Neural cell (in vitro differentiated cells): ENCODE measurements around the gene TP53TG5.
A peak's percentile ranks its signal among the peaks of the same experiment; 100 is the strongest.

Source experiments
- EP300 ChIP-seq: fragments of 450-650 bp; conservative IDR thresholded peaks from 2 replicates; pipeline ENCODE4 v1.6.1; 2014; ENCODE audit warnings: antibody characterized with exemption, mild to moderate bottlenecking, moderate library complexity; ENCODE audit not compliant: poor library complexity, severe bottlenecking
- EZH2 ChIP-seq: fragments of 200-600, 300-800 bp; shearing (Covaris generic), sonication (generic); IDR thresholded peaks from 2 replicates; pipeline ENCODE4 v1.6.1; 2014; ENCODE audit warnings: antibody characterized with exemption, low read length, borderline replicate concordance, mild to moderate bottlenecking; ENCODE audit not compliant: insufficient read depth, poor library complexity, severe bottlenecking
- POLR2AphosphoS5 ChIP-seq: IDR thresholded peaks from 2 replicates; pipeline ENCODE4 v1.6.1; 2012
- RAD21 ChIP-seq: fragments of 450-650 bp; conservative IDR thresholded peaks from 2 replicates; pipeline ENCODE4 v1.6.1; 2014; ENCODE audit warnings: antibody characterized with exemption, mild to moderate bottlenecking, moderate library complexity
- REST ChIP-seq: IDR thresholded peaks from 2 replicates; pipeline ENCODE4 v1.6.1; 2012; ENCODE audit warnings: borderline replicate concordance
- SMC3 ChIP-seq: fragments of 450-650 bp; conservative IDR thresholded peaks from 2 replicates; pipeline ENCODE4 v1.6.1; 2014; ENCODE audit warnings: antibody characterized with exemption, mild to moderate bottlenecking, moderate library complexity; ENCODE audit not compliant: poor library complexity
- TAF1 ChIP-seq: IDR thresholded peaks from 2 replicates; pipeline ENCODE4 v1.6.1; 2012; ENCODE audit warnings: low read depth
- TF ChIP-seq, protein P1 (sequence below): fragments of 450-650 bp; IDR thresholded peaks from 2 replicates; pipeline ENCODE4 v1.5.1; 2014; ENCODE audit warnings: antibody characterized with exemption, mild to moderate bottlenecking, moderate library complexity; ENCODE audit not compliant: poor library complexity, severe bottlenecking

GRCh38 chr20:45363611-45364492 lies 14.3 kb downstream of the TP53TG5 start:
- TF ChIP-seq RAD21 = no peak
- TF ChIP-seq, protein P1, sequence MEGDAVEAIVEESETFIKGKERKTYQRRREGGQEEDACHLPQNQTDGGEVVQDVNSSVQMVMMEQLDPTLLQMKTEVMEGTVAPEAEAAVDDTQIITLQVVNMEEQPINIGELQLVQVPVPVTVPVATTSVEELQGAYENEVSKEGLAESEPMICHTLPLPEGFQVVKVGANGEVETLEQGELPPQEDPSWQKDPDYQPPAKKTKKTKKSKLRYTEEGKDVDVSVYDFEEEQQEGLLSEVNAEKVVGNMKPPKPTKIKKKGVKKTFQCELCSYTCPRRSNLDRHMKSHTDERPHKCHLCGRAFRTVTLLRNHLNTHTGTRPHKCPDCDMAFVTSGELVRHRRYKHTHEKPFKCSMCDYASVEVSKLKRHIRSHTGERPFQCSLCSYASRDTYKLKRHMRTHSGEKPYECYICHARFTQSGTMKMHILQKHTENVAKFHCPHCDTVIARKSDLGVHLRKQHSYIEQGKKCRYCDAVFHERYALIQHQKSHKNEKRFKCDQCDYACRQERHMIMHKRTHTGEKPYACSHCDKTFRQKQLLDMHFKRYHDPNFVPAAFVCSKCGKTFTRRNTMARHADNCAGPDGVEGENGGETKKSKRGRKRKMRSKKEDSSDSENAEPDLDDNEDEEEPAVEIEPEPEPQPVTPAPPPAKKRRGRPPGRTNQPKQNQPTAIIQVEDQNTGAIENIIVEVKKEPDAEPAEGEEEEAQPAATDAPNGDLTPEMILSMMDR = no peak
- no peak for TF ChIP-seq EP300
- peak; percentile 31 for TF ChIP-seq TAF1
- no peak for TF ChIP-seq EZH2
- TF ChIP-seq POLR2AphosphoS5 = no peak
- TF ChIP-seq REST = no peak
- TF ChIP-seq SMC3 = no peak
